GM18499 (cell line): ENCODE measurements around the gene PEX5L.
"Not testable (repeated sequence)": the region's sequence is repeated elsewhere in the genome, so short reads cannot be mapped to it uniquely, and the experiment has no call there.

ENCODE experiments used
- ATAC-seq: cut with Tn5 transposase; IDR thresholded peaks from one replicate; pipeline ENCODE4 v1.9.1; 2021; ENCODE audit warnings: moderate number of reproducible peaks; ENCODE audit not compliant: insufficient read depth, unreplicated experiment

PEX5L gene

DNA sequence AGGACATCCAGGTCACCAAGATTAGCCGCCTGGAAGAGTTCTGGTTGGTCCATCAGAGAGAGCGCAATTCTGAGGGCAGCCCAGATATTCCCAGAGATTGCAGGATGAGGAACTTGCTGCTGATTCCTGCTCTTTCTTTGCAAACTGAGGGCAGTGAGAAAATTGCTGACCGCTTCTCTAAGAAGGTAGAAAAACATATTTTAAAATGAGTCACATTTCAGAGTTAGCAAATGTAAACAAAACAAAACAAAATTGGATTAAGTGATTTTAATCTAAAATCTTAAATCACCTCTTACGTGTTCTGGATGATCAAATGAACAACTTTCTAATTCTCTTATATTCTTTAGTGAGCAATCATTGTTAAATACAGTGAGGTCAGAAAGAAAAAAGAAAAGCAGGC, 234.9 kb downstream of the PEX5L start:
- no peak for ATAC-seq

DNA sequence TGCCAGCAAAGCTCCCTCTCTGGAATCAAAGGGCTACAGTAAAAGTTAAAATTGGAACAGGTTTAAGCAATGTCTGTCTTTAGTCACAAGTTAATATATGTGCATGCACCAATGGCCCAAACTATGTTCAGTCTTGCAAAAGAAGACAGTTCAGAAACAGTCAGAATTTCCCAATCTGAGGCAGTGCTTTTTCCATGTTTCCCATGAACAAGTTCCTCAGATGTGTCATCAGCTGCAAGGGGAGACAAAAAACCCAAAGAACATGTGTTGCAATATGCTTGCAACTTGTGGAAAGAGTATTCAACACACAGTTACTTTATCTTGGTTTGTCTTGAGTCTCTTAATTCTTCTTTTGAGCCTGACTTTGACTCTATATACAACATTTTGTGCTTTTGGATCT, 235.5 kb downstream of the PEX5L start:
- ATAC-seq = no peak

DNA sequence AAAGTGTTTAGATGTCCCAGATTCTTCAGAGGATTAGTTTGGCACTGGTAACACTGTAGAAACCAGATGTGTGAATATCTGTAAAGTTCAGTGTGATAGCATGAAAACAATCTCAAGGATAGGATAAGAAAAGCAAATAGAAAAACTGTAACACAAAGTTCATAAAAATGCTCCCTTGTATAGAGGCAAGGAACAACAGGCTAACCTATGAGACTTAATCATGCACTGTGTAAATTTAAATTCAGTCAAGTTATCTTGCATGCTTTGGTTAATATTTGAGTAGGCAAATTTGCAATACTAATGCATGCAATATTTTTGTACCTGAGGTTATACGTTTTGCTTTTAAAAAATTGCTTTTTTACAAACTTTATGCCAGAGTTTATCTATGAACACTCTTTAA, 239.5 kb downstream of the PEX5L start:
- no peak for ATAC-seq

DNA sequence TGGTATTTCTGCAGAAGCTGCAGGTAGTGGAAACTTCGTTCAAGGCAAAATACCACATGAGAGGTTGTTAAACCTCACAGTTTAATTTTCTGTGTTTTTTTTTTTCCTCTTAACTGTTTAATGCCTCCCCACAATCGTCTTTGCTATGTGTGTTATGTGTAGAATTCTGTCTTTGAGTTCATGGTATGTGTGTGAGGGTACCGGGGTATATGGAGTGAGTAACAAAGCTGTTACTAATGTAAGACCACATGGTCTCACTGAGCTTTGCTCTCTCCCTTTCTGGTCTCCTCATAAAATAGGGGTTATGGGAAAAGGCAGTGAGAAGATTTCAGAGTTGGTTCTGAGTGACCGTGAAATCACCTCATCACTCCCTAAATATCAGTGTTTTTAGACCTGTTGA, 240.3 kb downstream of the PEX5L start:
- no peak for ATAC-seq

DNA sequence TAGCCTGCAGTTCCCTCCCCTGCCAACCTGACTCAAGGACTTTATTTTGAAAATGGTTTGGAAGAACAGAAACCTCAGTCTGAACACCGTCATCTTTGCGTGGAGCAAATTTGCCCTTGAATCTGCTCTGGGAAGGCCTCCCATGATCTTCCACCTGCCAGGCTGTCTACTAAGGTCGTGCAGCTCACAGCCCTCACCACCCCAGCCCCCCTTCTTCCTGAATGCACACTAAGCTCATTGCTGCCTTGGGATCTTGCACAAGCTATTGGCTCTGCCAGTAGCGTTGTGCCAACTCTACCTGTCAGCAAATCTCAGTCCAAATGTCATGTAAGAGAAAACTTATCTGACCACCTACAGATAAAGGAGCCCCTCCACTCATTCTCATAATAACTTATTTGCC, 242.4 kb downstream of the PEX5L start:
- ATAC-seq = no peak

DNA sequence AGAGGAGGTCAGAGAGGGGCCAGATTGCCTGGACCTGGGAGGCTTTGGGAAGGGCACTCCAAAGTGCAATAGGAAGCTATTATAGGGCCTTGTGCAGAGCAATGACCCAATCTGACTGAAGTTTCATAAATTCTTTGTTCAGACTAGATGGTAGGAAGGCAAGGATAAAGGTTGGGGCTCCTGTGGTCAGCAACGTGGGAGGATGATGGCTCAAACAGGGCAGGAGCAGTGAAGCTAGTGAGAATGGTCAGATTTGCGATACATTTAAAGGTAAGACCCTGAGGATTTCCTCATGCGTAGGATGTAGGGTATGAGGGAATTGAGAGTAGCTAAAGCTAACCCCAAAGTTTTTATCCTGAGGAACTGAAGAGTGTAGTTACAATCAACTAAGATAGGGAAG, 244.9 kb downstream of the PEX5L start:
- ATAC-seq = no peak

DNA sequence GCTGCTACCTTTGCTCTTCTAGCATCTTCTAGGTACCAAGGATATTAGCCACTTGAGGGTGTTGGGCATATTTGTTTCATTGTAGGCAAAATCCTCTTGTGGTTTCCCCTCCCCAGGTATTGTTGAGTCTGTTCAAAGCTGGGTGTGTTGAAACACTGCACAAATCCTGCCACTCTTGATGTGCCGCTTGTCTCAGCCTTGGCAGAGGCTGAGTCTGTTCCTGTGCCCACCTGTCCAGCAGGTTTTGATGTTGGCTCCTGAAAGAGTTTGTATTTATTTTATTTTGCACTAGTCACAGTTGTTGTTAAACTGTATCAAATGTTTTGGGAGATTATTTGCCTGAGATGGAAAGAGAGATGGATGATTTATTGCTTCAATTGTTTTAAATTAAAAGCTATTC, 247.7 kb downstream of the PEX5L start:
- no peak for ATAC-seq

DNA sequence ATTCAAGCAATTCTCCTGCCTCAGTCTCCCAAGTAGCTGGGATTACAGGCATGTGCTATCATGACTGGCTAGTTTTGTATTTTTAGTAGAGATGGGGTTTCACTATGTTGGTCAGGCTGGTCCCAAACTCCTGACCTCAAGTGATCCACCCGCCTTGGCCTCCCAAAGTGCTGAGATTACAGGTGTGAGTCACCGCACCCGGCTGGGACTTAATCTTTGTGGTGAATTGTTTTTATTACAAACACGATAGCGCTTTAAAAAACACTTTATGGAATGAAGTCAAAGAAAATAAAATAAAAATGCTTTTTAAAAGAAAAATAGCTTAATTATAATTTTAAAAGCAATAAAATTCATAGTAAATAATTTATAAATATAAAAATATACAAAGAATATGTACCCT, 253.9 kb downstream of the PEX5L start:
- ATAC-seq = not testable (repeated sequence)

DNA sequence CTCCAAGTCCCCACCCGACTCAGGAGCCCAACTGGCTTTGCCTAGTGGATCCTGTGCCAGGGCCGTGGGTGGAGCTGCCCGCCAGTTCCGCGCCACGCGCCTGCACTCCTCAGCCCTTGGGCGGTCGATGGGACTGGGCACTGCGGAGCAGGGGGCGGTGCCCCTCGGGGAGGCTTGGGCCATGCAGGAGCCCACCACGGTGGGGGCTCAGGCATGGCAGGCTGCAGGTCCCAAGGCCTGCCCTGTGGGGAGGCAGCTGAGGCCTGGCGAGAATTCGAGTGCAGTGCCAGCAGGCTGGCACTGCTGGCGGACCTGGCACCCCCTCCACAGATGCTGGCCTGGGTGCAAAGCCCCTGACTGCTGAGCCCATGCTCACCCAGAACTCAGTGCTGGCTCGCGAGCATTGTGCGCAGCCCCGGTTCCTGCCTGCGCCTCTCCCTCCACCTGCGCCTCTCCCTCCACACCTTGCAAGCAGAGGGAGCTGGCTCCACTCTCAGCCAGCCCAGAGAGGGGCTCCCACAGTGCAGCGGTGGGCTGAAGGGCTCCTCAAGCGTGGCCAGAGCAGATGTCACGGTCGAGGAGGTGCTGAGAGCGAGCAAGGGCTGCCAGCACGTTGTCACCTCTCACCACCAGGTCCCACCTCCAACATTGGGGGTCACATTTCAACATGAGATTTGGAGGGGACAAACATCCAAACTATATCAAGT, 261.2 kb downstream of the PEX5L start:
- ATAC-seq = no peak

DNA sequence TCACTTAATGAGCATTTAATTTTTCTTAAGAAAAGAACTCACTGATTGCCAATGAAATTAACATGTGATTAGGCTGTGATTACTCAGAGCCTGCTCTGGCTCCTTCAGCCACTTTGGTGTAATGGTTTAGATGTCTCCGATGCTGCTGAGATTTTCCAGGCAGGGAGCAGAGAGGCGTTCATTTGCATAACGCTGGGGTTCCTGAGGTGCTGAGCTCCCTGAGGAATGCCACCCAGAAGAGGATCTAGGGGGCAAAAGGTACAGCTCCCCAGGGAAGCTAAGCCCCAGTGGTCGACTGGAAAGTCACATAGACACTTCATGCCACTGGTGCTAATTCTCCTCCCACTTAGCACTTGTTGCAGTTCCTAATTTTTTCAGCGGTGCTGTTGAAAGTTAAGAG, 264.4 kb downstream of the PEX5L start:
- no peak for ATAC-seq

DNA sequence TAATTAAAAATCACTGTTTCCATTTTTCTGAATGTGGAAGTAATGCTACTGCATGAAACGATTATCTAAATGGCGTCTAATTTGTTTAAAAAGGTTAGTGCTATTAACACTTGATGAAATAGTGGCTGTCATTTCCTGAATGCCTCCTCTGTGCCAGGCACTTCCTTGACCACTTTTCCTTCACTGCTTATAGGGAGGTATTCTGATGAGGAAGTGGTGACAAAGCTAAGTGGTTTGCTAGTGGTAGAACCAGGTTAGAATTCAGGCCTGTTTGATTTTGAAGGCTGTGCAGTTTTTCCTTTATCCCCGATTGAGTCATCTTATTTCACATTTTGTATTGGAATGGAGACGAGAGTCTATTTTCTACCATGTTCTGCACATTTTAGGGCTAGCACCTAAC, 264.9 kb downstream of the PEX5L start:
- no peak for ATAC-seq

DNA sequence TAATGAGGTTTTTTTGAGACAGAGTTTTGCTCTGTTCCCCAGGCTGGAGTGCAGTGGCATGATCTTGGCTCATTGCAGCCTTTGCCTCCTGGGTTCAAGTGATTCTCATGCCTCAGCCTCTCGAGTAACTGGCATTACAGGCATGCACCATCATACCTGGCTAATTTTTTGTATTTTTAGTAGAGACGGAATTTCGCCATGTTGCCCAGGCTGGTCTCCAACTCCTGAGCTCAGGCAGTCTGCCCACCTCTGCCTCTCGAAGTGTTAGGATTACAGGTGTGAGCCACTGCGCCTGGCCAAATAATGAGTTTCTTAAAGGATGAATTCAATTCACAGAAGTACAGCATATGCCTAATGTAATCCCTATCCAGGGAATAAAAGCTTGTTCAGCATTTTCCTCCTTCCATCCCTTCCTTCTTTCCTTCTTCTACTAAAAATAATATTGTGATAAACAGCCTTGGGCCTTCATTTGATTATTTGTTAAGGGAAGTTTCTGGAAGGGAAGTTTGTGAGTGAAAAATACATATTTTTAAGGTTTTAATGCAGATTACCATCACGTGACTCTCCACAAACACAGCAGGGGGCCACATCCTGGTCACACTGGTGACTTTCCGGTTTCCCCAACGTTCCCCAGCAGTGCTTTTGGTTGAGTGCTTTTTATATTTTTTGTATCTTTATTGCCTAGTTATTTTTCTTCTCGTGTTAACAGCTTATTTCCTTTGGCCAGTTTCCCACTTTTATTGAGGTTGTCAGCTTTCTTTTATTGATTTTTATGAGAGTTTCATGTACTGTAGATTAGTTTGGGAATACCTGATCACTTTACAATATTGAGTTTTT, 267.1 kb downstream of the PEX5L start:
- no peak for ATAC-seq

DNA sequence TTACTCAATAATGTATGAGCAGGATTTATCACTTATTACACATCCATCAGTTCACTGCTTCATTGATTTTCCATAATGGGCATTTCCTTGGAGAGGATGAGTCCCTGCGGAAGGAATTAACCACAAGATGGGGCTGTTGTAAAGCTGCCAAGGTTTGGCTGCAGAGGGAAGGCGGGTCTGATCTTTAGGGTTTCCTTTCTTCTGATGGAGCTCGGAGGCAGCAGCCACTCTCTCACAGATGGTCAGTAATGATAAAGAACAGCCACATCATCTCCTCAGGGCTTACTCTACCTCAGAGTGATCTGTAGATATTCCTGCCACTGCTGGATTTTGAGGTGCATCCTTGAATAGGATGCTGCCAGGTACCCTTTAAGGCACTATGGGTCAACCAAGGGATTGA, 268.7 kb downstream of the PEX5L start:
- no peak for ATAC-seq

DNA sequence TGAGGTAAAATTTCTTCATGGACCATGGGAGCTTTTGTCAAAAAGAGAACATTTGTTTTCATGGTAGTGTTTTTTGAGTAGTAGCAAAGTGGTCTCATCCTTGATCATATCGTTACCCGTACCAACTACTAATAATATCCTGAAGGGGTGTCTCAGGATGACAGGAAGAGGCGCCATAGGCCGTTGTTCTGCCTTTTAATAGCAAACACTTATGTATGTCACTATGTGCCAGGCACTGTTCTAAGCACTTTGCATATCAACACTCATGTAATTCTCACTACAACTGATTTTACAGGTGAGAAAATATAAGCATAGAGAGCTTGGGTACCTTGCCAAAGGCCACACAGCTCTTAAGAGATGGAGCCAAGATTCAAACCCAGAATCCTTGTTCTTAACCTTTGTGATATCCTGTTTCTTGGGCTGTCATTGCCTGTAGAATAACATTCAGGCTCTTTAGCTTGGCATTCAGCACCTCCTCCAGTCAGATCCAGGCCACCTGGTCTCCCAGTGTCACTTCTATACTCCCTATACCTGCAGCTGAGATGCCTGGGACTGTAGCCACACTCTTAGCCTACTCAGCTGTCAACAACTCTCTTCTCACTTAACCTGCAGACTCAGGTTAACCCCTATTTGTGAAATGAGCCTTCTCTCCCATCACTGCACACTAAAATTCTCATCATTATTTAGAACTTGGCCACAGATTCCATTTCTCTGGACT, 270.2 kb downstream of the PEX5L start:
- ATAC-seq = no peak

DNA sequence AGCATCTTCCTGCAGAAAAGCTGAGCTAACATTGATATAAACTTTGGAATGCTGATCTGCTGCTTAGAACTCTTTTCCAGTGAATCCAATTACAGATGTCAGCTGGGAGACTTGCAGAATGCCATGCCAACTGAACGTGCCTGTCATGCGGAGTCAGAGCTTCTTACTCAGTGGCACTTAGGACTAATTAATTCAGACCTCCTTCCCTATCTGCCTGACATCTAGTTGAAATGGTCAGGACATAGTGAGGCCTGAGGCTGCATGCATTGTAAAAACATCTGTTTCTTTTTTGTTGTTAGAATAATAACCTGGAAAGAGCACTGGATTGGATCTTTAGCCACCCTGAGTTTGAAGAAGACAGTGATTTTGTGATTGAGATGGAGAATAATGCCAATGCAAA, 271.3 kb downstream of the PEX5L start:
- ATAC-seq = no peak

DNA sequence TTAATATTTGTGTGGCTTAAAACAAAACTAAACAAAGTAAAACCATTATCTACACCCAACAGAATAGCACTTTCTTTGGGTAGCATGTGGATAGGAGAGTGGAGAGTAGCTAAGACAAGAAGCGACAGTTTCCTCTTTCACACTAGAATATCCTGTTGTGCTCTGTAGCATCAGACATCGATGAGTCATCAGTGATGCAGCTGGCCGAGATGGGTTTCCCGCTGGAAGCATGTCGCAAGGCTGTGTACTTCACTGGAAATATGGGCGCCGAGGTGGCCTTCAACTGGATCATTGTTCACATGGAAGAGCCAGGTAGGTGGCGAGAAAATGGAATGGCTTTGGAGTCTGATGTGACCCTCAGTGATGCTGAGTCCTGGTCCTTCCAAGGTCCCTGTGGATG, 275.8 kb downstream of the PEX5L start:
- no peak for ATAC-seq

DNA sequence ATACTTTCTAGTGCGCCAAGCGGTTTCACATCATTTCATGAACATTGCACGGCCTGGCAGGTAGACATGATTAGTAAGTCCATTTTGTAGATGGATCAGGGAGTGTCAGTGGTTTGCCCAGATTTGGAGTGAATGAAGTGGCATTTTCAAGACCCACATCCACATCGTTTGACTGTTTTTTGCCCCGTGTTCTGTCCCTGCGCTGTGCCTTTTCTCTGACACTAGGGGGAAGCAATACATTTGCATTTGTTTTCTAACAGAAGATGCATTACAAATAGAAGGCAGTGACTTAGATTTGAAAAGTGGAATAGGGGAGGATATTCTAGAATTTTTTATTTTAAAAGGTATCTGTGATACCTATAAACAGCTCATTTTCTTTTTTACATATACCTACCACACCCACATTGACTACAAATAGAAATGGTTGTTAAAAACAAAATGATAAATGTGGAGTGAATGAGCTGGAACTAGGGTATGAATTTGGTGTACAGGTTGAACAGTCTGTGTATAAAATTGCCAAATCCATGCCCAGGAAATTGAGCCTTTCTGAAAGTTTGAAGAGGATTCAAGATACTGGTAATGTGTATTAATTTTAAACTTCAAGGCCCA, 285.9 kb downstream of the PEX5L start:
- no peak for ATAC-seq

DNA sequence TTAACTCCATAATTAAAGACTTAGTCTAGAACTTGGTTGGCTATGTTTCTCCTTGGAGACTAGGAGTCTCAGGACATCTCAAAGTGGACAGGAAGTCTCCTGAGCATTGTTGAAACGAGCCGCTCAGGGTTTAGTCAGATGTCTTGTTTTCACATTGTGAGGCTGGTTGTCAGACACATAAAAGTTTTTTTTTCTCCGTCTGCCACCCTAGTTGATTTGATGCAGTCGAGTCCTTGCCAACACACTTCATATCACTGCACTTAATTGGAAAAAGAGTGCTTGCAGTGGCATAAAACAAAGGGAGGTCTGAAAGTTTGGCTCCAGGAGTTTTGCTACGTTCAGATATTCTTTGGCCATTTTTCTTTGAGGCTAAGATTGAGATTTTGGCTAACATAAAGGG, 291.0 kb downstream of the PEX5L start:
- no peak for ATAC-seq

DNA sequence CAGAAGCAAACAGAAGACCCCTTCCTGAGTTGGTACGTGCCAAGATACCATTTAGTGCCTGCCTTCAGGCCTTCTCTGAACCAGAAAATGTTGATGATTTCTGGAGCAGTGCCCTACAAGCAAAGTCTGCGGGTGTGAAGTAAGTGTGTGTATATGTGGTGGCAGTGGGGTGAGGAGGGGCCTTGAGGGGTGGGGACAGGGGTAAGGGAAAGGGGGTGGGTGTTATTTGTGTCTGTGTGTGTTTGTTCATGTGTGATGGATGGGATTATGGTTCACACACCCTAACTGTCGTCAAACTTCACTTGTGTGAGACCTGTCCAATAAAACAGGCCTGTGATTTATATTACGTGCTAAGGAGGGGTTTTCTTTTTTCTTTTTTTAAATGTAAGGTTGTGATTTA, 291.7 kb downstream of the PEX5L start:
- no peak for ATAC-seq
